Mucosa of descending colon (tissue), 3 donors: ENCODE results near the gene TOR4A. TPM values are rescaled to one million over a fixed set of nuclear protein-coding genes. Genes with fewer than 3 reads are reported as not detected.
A peak's percentile ranks its signal among the peaks of the same experiment; 100 is the strongest.

Experiments
- ATAC-seq: fragments of 200-7000 bp; cut with Tn5 transposase; one replicate; pipeline ENCODE4 v1.9.1; 2020; ENCODE audit warnings: mild to moderate bottlenecking, moderate library complexity
- DNase-seq, 3 donors: peaks; one replicate each; pipeline ENCODE4 v3.0.0-alpha.2; 2020
- H3K36me3 ChIP-seq: fragments of 200-600 bp; one replicate; pipeline ENCODE4 v1.8.0; 2021; ENCODE audit warnings: low read depth, mild to moderate bottlenecking
- H3K4me1 ChIP-seq: fragments of 200-600 bp; one replicate; pipeline ENCODE4 v1.8.0; 2021; ENCODE audit warnings: low read depth, mild to moderate bottlenecking
- H3K4me3 ChIP-seq: fragments of 200-600 bp; one replicate; pipeline ENCODE4 v1.8.0; 2021; ENCODE audit warnings: mild to moderate bottlenecking
- H3K9me3 ChIP-seq: fragments of 200-600 bp; one replicate; pipeline ENCODE4 v1.8.0; 2021; ENCODE audit warnings: mild to moderate bottlenecking
- intact Hi-C, 2 donors: fragments of 100-400 bp; cut with DNase I in 1 of 2; cut with micrococcal nuclease in 1 of 2; formaldehyde crosslinking; loops; one replicate each; pipeline versions ENCODE4 v1.11.0 to v1.11.1; 2022; cut with DNase I, micrococcal nuclease
- total RNA-seq, 3 donors: library from RNA; stranded (reverse); fragmentation: NEBNext Ultra II Directional in 2 of 3; extraction: Animal tissue kit (Norgen Biotek cat#: 25700) in 2 of 3; gene quantifications; one replicate each; pipeline versions ENCODE4 v1.2.1 to v1.2.4, GENCODE V29; 2021 to 2023
- TF ChIP-seq, protein P1 (sequence below): fragments of 200-600 bp; IDR thresholded peaks from one replicate; pipeline ENCODE4 v1.8.0; 2022; ENCODE audit warnings: antibody characterized with exemption, mild to moderate bottlenecking
- donor health status: DM: no; HTN: no; CAD: no; lungs with moderate emphysema.
- donor health status: DM: no; HTN: no; CAD: no.
- donor health status: DM: no; HTN: yes; CAD: no.

The TOR4A gene
- total RNA-seq, 3 donors from 2014 or later: 23.3 to 48.6 (median 45.3) TPM

DNA sequence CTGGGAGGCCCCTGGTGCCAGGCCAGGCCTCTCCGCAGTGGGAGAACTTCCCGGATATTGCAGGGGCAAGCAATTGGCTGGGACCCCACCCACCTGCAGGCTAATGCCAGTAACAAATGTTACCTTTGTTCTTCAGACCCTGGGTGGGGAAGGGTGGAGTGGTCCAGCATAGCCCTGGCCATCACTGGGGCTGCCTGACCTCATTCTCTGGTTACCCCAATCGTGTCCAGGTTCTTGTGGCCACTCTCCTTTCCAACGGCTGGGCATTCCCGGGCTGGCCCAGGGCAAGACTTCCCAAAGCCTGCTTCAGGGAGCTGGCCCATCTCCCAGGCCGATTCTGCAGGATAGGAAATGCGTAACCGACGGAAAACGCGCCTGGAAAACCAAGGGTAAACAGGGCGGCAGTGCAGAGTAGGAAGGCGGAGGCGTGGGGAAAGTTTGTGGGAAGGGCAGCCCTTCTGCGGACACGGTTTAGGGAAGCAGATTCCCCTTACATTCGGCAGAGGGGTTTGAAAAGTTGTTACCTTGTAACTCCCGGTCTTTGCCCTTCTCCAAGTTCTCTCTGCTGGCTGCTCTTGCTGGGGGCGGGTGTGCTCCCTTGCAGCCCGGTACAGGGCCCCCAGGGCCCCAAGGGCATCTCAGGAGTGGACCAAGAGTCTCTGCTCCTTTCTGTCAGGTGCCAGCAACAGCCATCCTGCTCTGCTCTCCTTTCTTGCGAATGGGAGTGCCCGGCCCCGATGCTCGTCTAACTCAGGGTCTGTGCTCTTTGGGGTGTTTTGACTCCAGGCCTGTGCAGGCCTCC lies 21.1 kb downstream of the TOR4A start:
- intact Hi-C loops: no loop called here
- TF ChIP-seq, protein P1, sequence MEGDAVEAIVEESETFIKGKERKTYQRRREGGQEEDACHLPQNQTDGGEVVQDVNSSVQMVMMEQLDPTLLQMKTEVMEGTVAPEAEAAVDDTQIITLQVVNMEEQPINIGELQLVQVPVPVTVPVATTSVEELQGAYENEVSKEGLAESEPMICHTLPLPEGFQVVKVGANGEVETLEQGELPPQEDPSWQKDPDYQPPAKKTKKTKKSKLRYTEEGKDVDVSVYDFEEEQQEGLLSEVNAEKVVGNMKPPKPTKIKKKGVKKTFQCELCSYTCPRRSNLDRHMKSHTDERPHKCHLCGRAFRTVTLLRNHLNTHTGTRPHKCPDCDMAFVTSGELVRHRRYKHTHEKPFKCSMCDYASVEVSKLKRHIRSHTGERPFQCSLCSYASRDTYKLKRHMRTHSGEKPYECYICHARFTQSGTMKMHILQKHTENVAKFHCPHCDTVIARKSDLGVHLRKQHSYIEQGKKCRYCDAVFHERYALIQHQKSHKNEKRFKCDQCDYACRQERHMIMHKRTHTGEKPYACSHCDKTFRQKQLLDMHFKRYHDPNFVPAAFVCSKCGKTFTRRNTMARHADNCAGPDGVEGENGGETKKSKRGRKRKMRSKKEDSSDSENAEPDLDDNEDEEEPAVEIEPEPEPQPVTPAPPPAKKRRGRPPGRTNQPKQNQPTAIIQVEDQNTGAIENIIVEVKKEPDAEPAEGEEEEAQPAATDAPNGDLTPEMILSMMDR: no peak
- no peaks in the 10 kb centered on the region for H3K9me3 ChIP-seq
- peak overlapping the region; percentile 4 for H3K4me3 ChIP-seq
- no peak for ATAC-seq
- H3K36me3 ChIP-seq: no peaks in the 10 kb centered on the region
- DNase-seq: peak; percentile 69 to 79 (median 78)
- H3K4me1 ChIP-seq: peaks cover 25% of the 10 kb centered on the region

DNA sequence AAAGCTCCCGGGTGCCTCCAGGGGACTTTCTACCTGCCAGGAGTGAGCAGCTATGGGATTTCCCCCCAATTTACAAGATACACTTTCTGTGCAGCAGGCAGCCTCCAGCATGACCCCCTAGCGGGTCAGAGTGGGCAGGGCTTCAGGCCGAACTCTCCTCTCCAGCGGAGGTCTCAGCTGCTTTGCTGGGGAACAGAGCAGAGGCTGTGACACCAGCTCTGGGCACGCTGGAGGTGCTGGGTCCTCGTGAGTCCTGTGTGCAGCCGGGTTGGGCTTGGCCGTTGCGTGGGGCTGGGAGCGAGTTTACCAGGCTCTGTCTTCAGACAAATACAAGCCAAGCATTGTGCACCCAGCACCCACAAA lies 21.7 kb downstream of the TOR4A start:
- no peaks in the 10 kb centered on the region for H3K36me3 ChIP-seq
- DNase-seq: peak in 2 of 3 donors; percentile 47 to 50
- H3K4me3 ChIP-seq: peak overlapping the region; percentile 4
- H3K4me1 ChIP-seq: peaks cover 31% of the 10 kb centered on the region
- H3K9me3 ChIP-seq: no peaks in the 10 kb centered on the region
- no peak for ATAC-seq
- TF ChIP-seq, protein P1: no peak
- intact Hi-C loops: no loop called here

DNA sequence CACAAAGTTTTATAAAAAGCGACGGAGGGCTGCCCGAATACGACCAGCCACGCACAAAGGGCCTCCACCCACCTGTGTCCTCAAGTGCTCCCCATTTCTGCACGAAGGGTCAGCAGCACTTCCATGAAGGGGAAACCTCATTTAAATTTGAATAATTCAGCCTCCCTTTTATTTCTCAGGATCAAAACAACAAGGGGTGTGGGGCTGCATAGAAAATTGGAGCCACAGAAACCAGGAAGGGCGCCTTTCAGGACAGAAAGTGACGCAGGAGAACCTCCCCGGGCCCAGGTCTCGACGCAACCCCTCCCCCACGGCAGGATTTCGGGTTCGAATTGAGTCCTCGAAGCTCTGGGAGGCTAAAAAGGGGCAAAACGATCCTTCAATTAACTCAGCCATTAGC lies 22.4 kb downstream of the TOR4A start:
- DNase-seq (peak in 2 of 3 donors; percentile 50 to 60), ATAC-seq (no peak)
- TF ChIP-seq, protein P1: no peak
- Histone ChIP-seq H3K4me1 (peaks cover 38% of the 10 kb centered on the region), H3K9me3 (no peaks in the 10 kb centered on the region), H3K4me3 (peak overlapping the region; percentile 15), H3K36me3 (no peaks in the 10 kb centered on the region)
- intact Hi-C loops: no loop called here

DNA sequence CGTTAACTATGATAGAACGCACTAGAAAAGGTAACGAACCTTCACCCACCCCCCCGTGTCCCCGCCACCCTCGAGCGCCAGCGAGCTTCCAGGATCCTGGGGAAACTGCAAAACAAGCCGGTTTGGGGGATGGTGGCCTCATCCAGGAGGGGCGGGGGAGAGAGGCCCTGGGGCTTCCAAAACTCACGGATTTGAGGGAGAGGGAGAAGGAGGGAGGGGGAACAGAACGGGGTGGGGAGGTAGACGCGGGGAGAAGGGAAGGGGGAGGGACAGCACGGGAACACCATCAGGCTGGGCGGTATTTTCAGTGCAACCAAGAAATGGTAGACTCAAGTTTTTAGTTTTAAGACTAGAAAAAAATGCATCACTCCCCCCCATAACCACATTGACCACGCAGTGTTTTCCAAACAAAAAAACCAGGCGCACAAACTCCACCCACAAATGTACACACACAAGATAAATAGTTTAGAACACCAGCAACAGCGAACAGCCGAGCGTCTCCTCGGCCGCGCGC lies 23.1 kb downstream of the TOR4A start:
- intact Hi-C loops: no loop called here

GRCh38 chr9:137301081-137301947 lies 23.8 kb downstream of the TOR4A start:
- TF ChIP-seq, protein P1: no peak
- Histone ChIP-seq H3K36me3 (no peaks in the 10 kb centered on the region), H3K4me1 (peaks cover 51% of the 10 kb centered on the region), H3K9me3 (no peaks in the 10 kb centered on the region), H3K4me3 (peak overlapping the region; percentile 63)
- peak; percentile 32 to 74 (median 65) for DNase-seq
- intact Hi-C loops: no loop called here
- ATAC-seq: no peak

More for the DNA sequence above, 23.1 kb downstream of the TOR4A start:
- Histone ChIP-seq H3K9me3 (no peaks in the 10 kb centered on the region), H3K4me3 (peak overlapping the region; percentile 63), H3K36me3 (no peaks in the 10 kb centered on the region), H3K4me1 (peaks cover 44% of the 10 kb centered on the region)
- TF ChIP-seq, protein P1: no peak
- ATAC-seq: no peak
- peak; percentile 53 to 66 (median 56) for DNase-seq
